MCF 10A (cell line): ENCODE results near the gene ZMAT3. TPM values are rescaled to one million over a fixed set of nuclear protein-coding genes. Genes with fewer than 3 reads are reported as not detected.

Experiments used
- BruUV-seq: library from RNA; stranded (reverse); fragments of 400-500 nt; replicated peaks from 2 replicates; lab custom pipeline; 2021; lab: Mats Ljungman, UMichigan
- CTCF ChIA-PET: fragments of 300-600 bp; sonication (Branson Sonifier 250); formaldehyde crosslinking; extraction: SDS; loops from one replicate; lab custom pipeline; 2021; ENCODE audit warnings: antibody characterized with exemption, inconsistent platforms; lab: Yijun Ruan, JAX
- POLR2A ChIA-PET: fragments of 300-600, 350-650 bp; sonication (Branson Sonifier 250); formaldehyde crosslinking; extraction: SDS; loops from one replicate; lab custom pipeline; 2020; ENCODE audit warnings: antibody characterized with exemption, inconsistent platforms; lab: Yijun Ruan, JAX
- DNase-seq: peaks from one replicate; pipeline ENCODE4 v3.0.0-alpha.2; 2018; ENCODE audit not compliant: unreplicated experiment
- H3K27ac Mint-ChIP-seq: one replicate; pipeline ENCODE4 v1.8.0; 2022; ENCODE audit warnings: mild to moderate bottlenecking, low read depth, mixed read lengths; ENCODE audit not compliant: unreplicated experiment
- H3K27me3 Mint-ChIP-seq: one replicate; pipeline ENCODE4 v1.8.0; 2022; ENCODE audit warnings: mixed read lengths; ENCODE audit not compliant: insufficient read depth, unreplicated experiment
- H3K36me3 Mint-ChIP-seq: one replicate; pipeline ENCODE4 v1.8.0; 2022; ENCODE audit warnings: mild to moderate bottlenecking, moderate library complexity, mixed read lengths; ENCODE audit not compliant: insufficient read depth, unreplicated experiment
- H3K4me1 Mint-ChIP-seq: one replicate; pipeline ENCODE4 v1.8.0; 2022; ENCODE audit warnings: mixed read lengths; ENCODE audit not compliant: insufficient read depth, unreplicated experiment
- H3K4me3 Mint-ChIP-seq: one replicate; pipeline ENCODE4 v1.8.0; 2022; ENCODE audit warnings: mild to moderate bottlenecking, moderate library complexity, mixed read lengths; ENCODE audit not compliant: unreplicated experiment
- H3K9me3 Mint-ChIP-seq: one replicate; pipeline ENCODE4 v1.8.0; 2022; ENCODE audit warnings: mixed read lengths; ENCODE audit not compliant: unreplicated experiment
- intact Hi-C: fragments of 100-400 bp; cut with micrococcal nuclease; formaldehyde crosslinking; loops from 2 replicates; pipeline ENCODE4 v1.14.1; 2022
- total RNA-seq: library from RNA; stranded (reverse); gene quantifications from 2 replicates; pipeline ENCODE4 v1.2.3, GENCODE V29; 2022
- TF ChIP-seq, protein P1 (sequence below): fragments of 200-600 bp; IDR thresholded peaks from one replicate; pipeline ENCODE4 v1.8.0; 2022; ENCODE audit warnings: antibody characterized with exemption, mild to moderate bottlenecking; ENCODE audit not compliant: unreplicated experiment

The ZMAT3 gene
- total RNA-seq, 1 experiment from 2014 or later = 50.9 TPM

GRCh38 chr3:179083977-179084376 is 12.4 kb upstream of the ZMAT3 start:
- intact Hi-C loops = no loop called here
- no peak overlapping the region for H3K4me3 Mint-ChIP-seq
- no peak overlapping the region for H3K27ac Mint-ChIP-seq
- H3K36me3 Mint-ChIP-seq = no peaks in the 10 kb centered on the region
- CTCF ChIA-PET = interaction anchor here (0.6 to 4.4 kb wide), 9 partner anchors 10 to 643 kb away, joined by 3 to 23 read pairs (median 10); no protein-coding TSS in a partner anchor
- TF ChIP-seq, protein P1, sequence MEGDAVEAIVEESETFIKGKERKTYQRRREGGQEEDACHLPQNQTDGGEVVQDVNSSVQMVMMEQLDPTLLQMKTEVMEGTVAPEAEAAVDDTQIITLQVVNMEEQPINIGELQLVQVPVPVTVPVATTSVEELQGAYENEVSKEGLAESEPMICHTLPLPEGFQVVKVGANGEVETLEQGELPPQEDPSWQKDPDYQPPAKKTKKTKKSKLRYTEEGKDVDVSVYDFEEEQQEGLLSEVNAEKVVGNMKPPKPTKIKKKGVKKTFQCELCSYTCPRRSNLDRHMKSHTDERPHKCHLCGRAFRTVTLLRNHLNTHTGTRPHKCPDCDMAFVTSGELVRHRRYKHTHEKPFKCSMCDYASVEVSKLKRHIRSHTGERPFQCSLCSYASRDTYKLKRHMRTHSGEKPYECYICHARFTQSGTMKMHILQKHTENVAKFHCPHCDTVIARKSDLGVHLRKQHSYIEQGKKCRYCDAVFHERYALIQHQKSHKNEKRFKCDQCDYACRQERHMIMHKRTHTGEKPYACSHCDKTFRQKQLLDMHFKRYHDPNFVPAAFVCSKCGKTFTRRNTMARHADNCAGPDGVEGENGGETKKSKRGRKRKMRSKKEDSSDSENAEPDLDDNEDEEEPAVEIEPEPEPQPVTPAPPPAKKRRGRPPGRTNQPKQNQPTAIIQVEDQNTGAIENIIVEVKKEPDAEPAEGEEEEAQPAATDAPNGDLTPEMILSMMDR = no peak
- DNase-seq = no peak
- no peaks in the 10 kb centered on the region for H3K4me1 Mint-ChIP-seq
- no peaks in the 10 kb centered on the region for H3K9me3 Mint-ChIP-seq
- no TSS peak for BruUV-seq
- POLR2A ChIA-PET = interaction anchor here (1.0 to 3.7 kb wide), 4 partner anchors 10 to 64 kb away, joined by 3 to 37 read pairs (median 8); partner anchors contain the start of genes PIK3CA and ZMAT3
- no peaks in the 10 kb centered on the region for H3K27me3 Mint-ChIP-seq

- DNase-seq = no peak
- intact Hi-C loops = no loop called here
- Mint-ChIP-seq H3K4me1 (no peaks in the 10 kb centered on the region), H3K9me3 (no peaks in the 10 kb centered on the region), H3K27ac (no peak overlapping the region), H3K36me3 (no peaks in the 10 kb centered on the region), H3K27me3 (no peaks in the 10 kb centered on the region), H3K4me3 (no peak overlapping the region)
- ChIA-PET CTCF (interaction anchor here (0.7 to 4.4 kb wide), 13 partner anchors 9 to 239 kb away, joined by 3 to 23 read pairs (median 6); partner anchors contain the start of gene ZMAT3), POLR2A (interaction anchor here (0.6 to 3.7 kb wide), 8 partner anchors 11 to 240 kb away, joined by 3 to 37 read pairs (median 4); partner anchors contain the start of gene ZMAT3)
- TF ChIP-seq, protein P1 = no peak
- BruUV-seq = no TSS peak
Measured at GRCh38 chr3:179082416-179082815, 10.8 kb upstream of the ZMAT3 start.

DNA sequence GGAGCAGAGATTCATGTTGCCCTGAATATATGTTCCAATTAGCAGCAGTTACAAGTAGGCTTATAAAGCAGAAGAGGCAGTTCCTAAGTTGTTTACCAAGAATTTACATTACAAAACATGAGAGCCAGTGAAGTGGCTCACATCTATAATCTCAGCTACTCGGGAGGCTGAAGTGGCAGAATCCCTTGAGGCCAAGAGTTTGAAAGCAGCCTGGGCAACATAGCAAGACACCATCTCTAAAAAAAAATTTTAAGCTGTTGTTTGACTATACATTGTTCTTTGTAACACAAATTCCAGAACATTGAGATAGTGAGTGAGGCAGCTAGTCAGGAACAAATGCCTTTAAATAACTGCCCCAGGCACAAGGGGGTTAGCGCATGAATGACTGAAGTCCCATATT is 10.3 kb upstream of the ZMAT3 start:
- TF ChIP-seq, protein P1 = no peak
- Mint-ChIP-seq H3K4me3 (no peak overlapping the region), H3K36me3 (no peaks in the 10 kb centered on the region), H3K4me1 (no peaks in the 10 kb centered on the region), H3K9me3 (no peaks in the 10 kb centered on the region), H3K27me3 (no peaks in the 10 kb centered on the region), H3K27ac (no peak overlapping the region)
- no TSS peak for BruUV-seq
- ChIA-PET POLR2A (interaction anchor here (0.7 to 3.7 kb wide), 7 partner anchors 10 to 240 kb away, joined by 3 to 37 read pairs (median 5); partner anchors contain the start of gene ZMAT3), CTCF (interaction anchor here (0.6 to 4.4 kb wide), 13 partner anchors 9 to 240 kb away, joined by 3 to 23 read pairs (median 5); partner anchors contain the start of gene ZMAT3)
- no peak for DNase-seq
- intact Hi-C loops = no loop called here

DNA sequence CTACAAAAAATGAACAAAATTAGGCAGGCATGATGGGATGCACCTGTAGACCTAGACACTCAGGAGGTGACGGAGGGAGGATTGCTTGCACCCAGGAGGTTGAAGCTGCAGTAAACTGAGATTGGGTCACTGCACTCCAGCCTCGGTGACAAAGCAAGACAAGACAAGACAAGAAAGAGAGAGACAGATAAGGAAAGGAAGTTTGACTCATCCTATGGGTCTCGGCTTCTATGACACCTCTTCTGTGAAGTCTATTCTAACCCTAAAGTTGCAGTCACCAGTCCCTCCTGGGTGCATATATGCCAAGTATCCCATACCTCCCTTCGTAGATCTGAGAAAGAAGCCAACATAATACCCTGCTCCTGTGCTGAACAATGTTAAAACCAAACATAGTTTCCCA is 7.9 kb upstream of the ZMAT3 start:
- Mint-ChIP-seq H3K27me3 (no peaks in the 10 kb centered on the region), H3K4me1 (no peaks in the 10 kb centered on the region), H3K9me3 (no peaks in the 10 kb centered on the region), H3K4me3 (no peak overlapping the region), H3K27ac (no peak overlapping the region), H3K36me3 (no peaks in the 10 kb centered on the region)
- no peak for DNase-seq
- intact Hi-C loops = no loop called here
- ChIA-PET CTCF (interaction anchor here (1.2 to 1.4 kb wide), 3 partner anchors 8 to 11 kb away, joined by 3 to 5 read pairs (median 5); partner anchors contain the start of gene ZMAT3), POLR2A (no interaction called here)
- TF ChIP-seq, protein P1 = no peak
- no TSS peak for BruUV-seq
